ENCODE measurements around the gene SGTA. TPM values are rescaled to one million over a fixed set of nuclear protein-coding genes. Genes with fewer than 3 reads are reported as not detected.

SGTA gene
- total and polyA plus RNA-seq, 2 of the 13 experiments (the other 11 are each of a cell fraction or from before 2014, with no cell fraction given): 43.9 to 47.4 TPM

DNA sequence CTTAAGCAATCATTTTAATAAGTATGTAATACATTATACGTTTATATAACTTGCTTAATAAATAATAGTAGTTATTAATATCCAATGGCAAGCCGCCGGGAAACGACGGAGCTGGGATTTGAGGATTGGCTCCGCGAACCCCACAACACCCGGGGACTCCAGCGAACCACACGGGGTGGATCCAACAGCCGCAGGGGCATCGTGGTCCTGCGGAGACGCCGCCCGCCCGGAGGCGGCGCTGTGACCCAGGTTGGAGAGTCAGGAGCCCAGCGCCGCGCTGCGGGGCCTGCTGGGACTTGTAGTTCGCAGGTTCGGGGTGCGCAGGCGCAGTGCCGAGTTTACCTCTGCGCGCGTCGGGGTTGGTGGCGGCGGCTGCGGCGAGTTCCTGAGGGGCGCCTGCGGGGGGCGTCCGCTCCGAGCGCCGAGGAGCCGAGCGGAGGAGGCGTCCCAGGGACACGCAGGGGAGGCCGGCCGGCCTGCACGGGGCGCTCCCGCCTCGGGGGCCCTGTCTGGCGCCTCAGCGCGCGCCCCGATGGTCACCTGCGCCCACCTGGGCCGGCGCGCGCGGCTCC is 36.6 kb upstream of the SGTA start, which contains the start of gene ZNF554 (continued):
- TF ChIP-seq, protein P1, sequence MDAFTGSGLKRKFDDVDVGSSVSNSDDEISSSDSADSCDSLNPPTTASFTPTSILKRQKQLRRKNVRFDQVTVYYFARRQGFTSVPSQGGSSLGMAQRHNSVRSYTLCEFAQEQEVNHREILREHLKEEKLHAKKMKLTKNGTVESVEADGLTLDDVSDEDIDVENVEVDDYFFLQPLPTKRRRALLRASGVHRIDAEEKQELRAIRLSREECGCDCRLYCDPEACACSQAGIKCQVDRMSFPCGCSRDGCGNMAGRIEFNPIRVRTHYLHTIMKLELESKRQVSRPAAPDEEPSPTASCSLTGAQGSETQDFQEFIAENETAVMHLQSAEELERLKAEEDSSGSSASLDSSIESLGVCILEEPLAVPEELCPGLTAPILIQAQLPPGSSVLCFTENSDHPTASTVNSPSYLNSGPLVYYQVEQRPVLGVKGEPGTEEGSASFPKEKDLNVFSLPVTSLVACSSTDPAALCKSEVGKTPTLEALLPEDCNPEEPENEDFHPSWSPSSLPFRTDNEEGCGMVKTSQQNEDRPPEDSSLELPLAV (CRISPR knock-in tag; conservative IDR thresholded peaks at IDR 0.05; ENCODE audit: low read depth): no peak
- TF ChIP-seq USF2 (IDR thresholded peaks at IDR 0.05; ENCODE audit: low read depth, low read length): no peak
- no peak; the same call in 1 of the 2 replicates for TF ChIP-seq USF2 (CRISPR knock-in tag; IDR thresholded peaks at IDR 0.05; ENCODE audit: borderline replicate concordance)
- TF ChIP-seq, protein P2, sequence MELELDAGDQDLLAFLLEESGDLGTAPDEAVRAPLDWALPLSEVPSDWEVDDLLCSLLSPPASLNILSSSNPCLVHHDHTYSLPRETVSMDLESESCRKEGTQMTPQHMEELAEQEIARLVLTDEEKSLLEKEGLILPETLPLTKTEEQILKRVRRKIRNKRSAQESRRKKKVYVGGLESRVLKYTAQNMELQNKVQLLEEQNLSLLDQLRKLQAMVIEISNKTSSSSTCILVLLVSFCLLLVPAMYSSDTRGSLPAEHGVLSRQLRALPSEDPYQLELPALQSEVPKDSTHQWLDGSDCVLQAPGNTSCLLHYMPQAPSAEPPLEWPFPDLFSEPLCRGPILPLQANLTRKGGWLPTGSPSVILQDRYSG (CRISPR knock-in tag; IDR thresholded peaks at IDR 0.05): no peak
- TF ChIP-seq ZNF331 (CRISPR knock-in tag; IDR thresholded peaks at IDR 0.05): peak; percentile 70
- TF ChIP-seq ONECUT2 (CRISPR knock-in tag; IDR thresholded peaks at IDR 0.05): no peak
- peak in 1 of 2 experiments; percentile 83; a peak in 2 of 4 replicates for TF ChIP-seq KLF16 (CRISPR knock-in tag; IDR thresholded peaks at IDR 0.05)
- TF ChIP-seq, protein P3, sequence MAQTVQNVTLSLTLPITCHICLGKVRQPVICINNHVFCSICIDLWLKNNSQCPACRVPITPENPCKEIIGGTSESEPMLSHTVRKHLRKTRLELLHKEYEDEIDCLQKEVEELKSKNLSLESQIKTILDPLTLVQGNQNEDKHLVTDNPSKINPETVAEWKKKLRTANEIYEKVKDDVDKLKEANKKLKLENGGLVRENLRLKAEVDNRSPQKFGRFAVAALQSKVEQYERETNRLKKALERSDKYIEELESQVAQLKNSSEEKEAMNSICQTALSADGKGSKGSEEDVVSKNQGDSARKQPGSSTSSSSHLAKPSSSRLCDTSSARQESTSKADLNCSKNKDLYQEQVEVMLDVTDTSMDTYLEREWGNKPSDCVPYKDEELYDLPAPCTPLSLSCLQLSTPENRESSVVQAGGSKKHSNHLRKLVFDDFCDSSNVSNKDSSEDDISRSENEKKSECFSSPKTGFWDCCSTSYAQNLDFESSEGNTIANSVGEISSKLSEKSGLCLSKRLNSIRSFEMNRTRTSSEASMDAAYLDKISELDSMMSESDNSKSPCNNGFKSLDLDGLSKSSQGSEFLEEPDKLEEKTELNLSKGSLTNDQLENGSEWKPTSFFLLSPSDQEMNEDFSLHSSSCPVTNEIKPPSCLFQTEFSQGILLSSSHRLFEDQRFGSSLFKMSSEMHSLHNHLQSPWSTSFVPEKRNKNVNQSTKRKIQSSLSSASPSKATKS (CRISPR knock-in tag; IDR thresholded peaks at IDR 0.05): no peak; the same call in 1 of the 2 replicates
- TF ChIP-seq ZNF567 (CRISPR knock-in tag; IDR thresholded peaks at IDR 0.05; ENCODE audit: borderline replicate concordance): no peak
- peak; percentile 60 for TF ChIP-seq CREM (IDR thresholded peaks at IDR 0.05)
- TF ChIP-seq CREM (CRISPR knock-in tag; IDR thresholded peaks at IDR 0.05): no peak
- no peak for TF ChIP-seq ETS1 (CRISPR knock-in tag; IDR thresholded peaks at IDR 0.05)
- TF ChIP-seq GABPB1 (CRISPR knock-in tag; IDR thresholded peaks at IDR 0.05): peak; percentile 91
- 0 out of 2 replicates have a peak, but pooled peaks have one; percentile 20 for TF ChIP-seq ZNF264 (CRISPR knock-in tag; IDR thresholded peaks at IDR 0.05)
- TF ChIP-seq, protein P4, sequence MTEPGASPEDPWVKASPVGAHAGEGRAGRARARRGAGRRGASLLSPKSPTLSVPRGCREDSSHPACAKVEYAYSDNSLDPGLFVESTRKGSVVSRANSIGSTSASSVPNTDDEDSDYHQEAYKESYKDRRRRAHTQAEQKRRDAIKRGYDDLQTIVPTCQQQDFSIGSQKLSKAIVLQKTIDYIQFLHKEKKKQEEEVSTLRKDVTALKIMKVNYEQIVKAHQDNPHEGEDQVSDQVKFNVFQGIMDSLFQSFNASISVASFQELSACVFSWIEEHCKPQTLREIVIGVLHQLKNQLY (CRISPR knock-in tag; IDR thresholded peaks at IDR 0.05): 0 out of 2 replicates have a peak, but pooled peaks have one; percentile 16
- TF ChIP-seq KDM6A (CRISPR knock-in tag; IDR thresholded peaks at IDR 0.05; ENCODE audit: low read depth): no peak
- TF ChIP-seq NFE2L2 (IDR thresholded peaks at IDR 0.05; ENCODE audit: low read length): no peak
- no peak for TF ChIP-seq ZNF17 (CRISPR knock-in tag; IDR thresholded peaks at IDR 0.05)
- 0 out of 2 replicates have a peak, but pooled peaks have one; percentile 58 for TF ChIP-seq ZSCAN30 (CRISPR knock-in tag; IDR thresholded peaks at IDR 0.05)
- peak; percentile 92; the same call in 1 of the 2 replicates for TF ChIP-seq TARDBP (CRISPR knock-in tag; IDR thresholded peaks at IDR 0.05)
- TF ChIP-seq ATRX (CRISPR knock-in tag; IDR thresholded peaks at IDR 0.05; ENCODE audit: borderline replicate concordance): no peak

Measured in HepG2 (cell line).